Measurements from ENCODE around the gene CEP76.

GRCh38 chr18:12652861-12653401 is 49.6 kb downstream of the CEP76 start:
- TF ChIP-seq CTCF (IDR thresholded peaks at IDR 0.05) (no peak), POLR2AphosphoS5 (IDR thresholded peaks at IDR 0.05) (no peak), POLR2A (IDR thresholded peaks at IDR 0.05) (no peak)
